NCI-H226 (cell line): ENCODE measurements around the gene PCYT1B.

ENCODE experiments used
- DNase-seq: peaks from one replicate; pipeline ENCODE4 v3.0.0-alpha.2; 2015

PCYT1B gene

DNA sequence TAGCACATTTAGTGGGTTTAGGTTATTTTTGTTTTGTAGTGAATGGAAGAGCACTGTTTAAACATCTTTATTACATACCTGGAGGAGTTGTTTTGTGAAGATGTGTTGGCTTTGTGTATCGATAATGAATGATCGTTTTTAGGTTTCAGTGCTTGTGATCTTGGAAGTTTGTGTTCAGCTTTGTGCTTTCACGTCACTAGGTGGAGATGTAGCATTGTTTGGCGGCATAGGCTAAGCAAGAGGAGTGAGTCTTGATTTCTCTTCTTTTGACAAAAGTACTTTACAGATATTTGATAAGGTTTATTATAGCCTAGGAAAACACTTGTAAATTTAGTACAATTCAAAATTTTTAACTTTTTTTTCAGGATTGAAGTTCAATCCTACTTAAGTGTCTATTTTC, 131.7 kb downstream of the PCYT1B start:
- DNase-seq: no peak

DNA sequence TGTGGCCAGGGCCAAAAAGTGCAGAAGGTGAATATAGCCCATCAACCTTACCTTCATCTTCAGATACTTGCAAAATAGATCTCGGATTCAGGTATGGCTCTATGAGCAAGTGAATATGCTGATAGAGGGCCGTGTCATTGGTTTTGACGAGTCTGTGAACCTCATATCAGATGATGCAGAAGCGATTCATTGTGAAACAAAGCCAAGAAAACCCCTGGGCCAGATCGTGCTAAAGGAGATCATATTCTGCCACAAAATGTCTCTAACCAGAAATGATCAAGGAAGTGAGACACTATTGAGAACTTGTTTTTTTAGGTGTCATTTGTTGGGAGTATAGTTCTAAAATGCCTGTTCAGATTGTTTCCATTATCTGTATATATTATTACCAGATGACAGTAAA, 133.7 kb downstream of the PCYT1B start:
- DNase-seq: no peak

DNA sequence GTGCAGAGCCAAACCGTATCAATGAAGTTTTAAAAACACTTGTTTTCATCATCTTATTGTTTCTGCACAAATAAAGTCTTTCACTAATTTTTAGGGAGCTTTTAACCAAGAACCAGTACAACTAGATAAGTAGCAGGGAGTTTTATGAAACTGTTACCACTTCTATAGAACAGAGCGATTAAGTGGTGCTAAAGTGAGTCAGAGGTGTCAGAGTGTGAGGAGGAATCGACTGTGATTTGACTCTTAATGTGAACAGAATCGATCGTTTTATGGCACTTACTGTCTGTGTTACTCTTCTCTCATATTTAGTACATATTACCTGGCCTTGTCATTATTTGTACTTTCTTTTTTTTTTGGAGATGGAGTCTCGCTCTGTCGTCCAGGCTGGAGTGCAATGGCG, 138.8 kb downstream of the PCYT1B start:
- DNase-seq: no peak
